Endothelial cell of umbilical vein (primary cell): ENCODE results near the gene MYLIP.

ENCODE experiments used
- JUN ChIP-seq: IDR thresholded peaks from 2 replicates; pipeline ENCODE4 v1.6.1; 2011; ENCODE audit warnings: borderline replicate concordance, low read depth; ENCODE audit not compliant: insufficient read length, insufficient read depth
- POLR2A ChIP-seq: IDR thresholded peaks from 2 replicates; pipeline ENCODE4 v1.6.1; 2012; ENCODE audit warnings: low read depth, mild to moderate bottlenecking, control low read depth, low read length
- POLR2AphosphoS5 ChIP-seq: IDR thresholded peaks from 2 replicates; pipeline ENCODE4 v1.6.1; 2012; ENCODE audit warnings: low read depth, mild to moderate bottlenecking, control low read depth, low read length, moderate library complexity; ENCODE audit not compliant: insufficient read depth
- TF ChIP-seq, protein P1 (sequence below), 2 donors: IDR thresholded peaks; 1 replicate in 1 of 2; 2 replicates in 1 of 2; pipeline ENCODE4 v1.5.1; 2011; ENCODE audit warnings: low read length in 2 of 2, mild to moderate bottlenecking in 2 of 2, moderate library complexity in 2 of 2, control low read depth in 1 of 2, inconsistent platforms in 1 of 2, low read depth in 1 of 2; ENCODE audit not compliant: insufficient read depth in 1 of 2; ENCODE audit errors: extremely low read depth in 1 of 2

DNA sequence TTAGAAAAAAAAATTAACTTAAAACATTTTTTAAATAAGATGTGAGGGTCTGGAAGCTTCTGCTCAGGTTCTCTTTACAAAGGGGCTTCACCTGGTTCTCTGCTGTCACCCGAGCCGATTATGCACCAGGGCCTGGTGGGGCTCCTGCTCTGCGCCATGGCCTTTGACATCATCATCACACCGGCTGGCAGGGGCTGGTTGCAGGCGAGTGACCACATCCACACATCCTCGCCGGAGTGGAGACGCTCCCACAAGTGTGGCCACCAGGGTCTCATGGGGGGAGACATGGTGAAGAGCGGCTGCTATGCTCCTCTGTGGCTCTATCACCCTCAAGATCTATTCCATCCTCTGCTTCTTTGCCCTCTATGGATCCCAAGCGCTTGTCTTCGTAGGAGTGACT lies 31.9 kb downstream of the MYLIP start:
- TF ChIP-seq POLR2A = no peak
- TF ChIP-seq, protein P1, sequence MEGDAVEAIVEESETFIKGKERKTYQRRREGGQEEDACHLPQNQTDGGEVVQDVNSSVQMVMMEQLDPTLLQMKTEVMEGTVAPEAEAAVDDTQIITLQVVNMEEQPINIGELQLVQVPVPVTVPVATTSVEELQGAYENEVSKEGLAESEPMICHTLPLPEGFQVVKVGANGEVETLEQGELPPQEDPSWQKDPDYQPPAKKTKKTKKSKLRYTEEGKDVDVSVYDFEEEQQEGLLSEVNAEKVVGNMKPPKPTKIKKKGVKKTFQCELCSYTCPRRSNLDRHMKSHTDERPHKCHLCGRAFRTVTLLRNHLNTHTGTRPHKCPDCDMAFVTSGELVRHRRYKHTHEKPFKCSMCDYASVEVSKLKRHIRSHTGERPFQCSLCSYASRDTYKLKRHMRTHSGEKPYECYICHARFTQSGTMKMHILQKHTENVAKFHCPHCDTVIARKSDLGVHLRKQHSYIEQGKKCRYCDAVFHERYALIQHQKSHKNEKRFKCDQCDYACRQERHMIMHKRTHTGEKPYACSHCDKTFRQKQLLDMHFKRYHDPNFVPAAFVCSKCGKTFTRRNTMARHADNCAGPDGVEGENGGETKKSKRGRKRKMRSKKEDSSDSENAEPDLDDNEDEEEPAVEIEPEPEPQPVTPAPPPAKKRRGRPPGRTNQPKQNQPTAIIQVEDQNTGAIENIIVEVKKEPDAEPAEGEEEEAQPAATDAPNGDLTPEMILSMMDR (IDR thresholded peaks at IDR 0.05; ENCODE audit: extremely low read depth in 1 of 2, insufficient read depth in 1 of 2, low read depth in 1 of 2, low read length in 2 of 2) = no peak
- no peak for TF ChIP-seq JUN
- TF ChIP-seq POLR2AphosphoS5 = no peak
